OCI-LY3 (cell line): ENCODE measurements around the gene ARMC9.
"Not testable (repeated sequence)": the region's sequence is repeated elsewhere in the genome, so short reads cannot be mapped to it uniquely, and the experiment has no call there.

ENCODE experiments used
- H2AFZ ChIP-seq: fragments of 200-600, 300-600 bp; shearing (Covaris generic); 2 replicates; pipeline ENCODE4 v1.6.0; 2014; ENCODE audit warnings: antibody characterized with exemption, low read depth, low read length
- H3K27ac ChIP-seq: fragments of 200-600, 300-600 bp; sonication (generic); 2 replicates; pipeline ENCODE4 v1.5.1; 2014; ENCODE audit warnings: mild to moderate bottlenecking, low read length, moderate library complexity, mixed read lengths
- H3K27me3 ChIP-seq: fragments of 200-600, 300-600 bp; sonication (generic); 2 replicates; pipeline ENCODE4 v1.6.1; 2014; ENCODE audit warnings: low read depth, low read length, mixed read lengths
- H3K36me3 ChIP-seq: fragments of 200-600, 300-600 bp; sonication (generic); replicated peaks from 2 replicates; pipeline ENCODE3; 2014; ENCODE audit warnings: low read depth, low read length, mixed read lengths
- H3K4me1 ChIP-seq: fragments of 300-600, 200-600 bp; sonication (generic); 2 replicates; pipeline ENCODE4 v1.6.1; 2014; ENCODE audit warnings: low read length, mixed read lengths
- H3K4me2 ChIP-seq: fragments of 200-600, 300-600 bp; sonication (generic); 2 replicates; pipeline ENCODE4 v1.6.1; 2014; ENCODE audit warnings: low read length, mixed read lengths
- H3K4me3 ChIP-seq: fragments of 300-600, 200-600 bp; sonication (generic); 2 replicates; pipeline ENCODE4 v1.5.1; 2014; ENCODE audit warnings: antibody characterized with exemption, mild to moderate bottlenecking, low read length, moderate library complexity
- H3K79me2 ChIP-seq: fragments of 300-600, 200-600 bp; shearing (Covaris generic); 2 replicates; pipeline ENCODE4 v1.6.1; 2014; ENCODE audit warnings: mild to moderate bottlenecking, low read length, mixed read lengths
- H3K9ac ChIP-seq: fragments of 300-600, 200-600 bp; shearing (Covaris generic); 2 replicates; pipeline ENCODE4 v1.6.0; 2014; ENCODE audit warnings: mild to moderate bottlenecking, low read length, moderate library complexity
- H3K9me3 ChIP-seq: fragments of 200-600, 300-600 bp; shearing (Covaris generic); 2 replicates; pipeline ENCODE4 v1.6.1; 2014; ENCODE audit warnings: low read length, mixed read lengths; ENCODE audit not compliant: insufficient read depth
- H4K20me1 ChIP-seq: fragments of 200-600, 300-600 bp; sonication (generic); 2 replicates; pipeline ENCODE4 v1.6.1; 2016; ENCODE audit warnings: low read length, mixed read lengths; ENCODE audit not compliant: insufficient read depth
- EZH2phosphoT487 ChIP-seq: fragments of 200-600 bp; shearing (Covaris generic); IDR thresholded peaks from 2 replicates; pipeline ENCODE4 v1.6.1; 2018; ENCODE audit warnings: antibody characterized with exemption, mixed run types, low read depth
- TF ChIP-seq, protein P1 (sequence below): fragments of 200-600, 300-600 bp; sonication (generic); IDR thresholded peaks from 2 replicates; pipeline ENCODE4 v1.5.1; 2014; ENCODE audit warnings: antibody characterized with exemption, low read length, low read depth

ARMC9 gene

GRCh38 chr2:231405601-231406367 is 207.4 kb downstream of the ARMC9 start:
- H3K79me2 ChIP-seq, H3K9ac ChIP-seq, H3K27me3 ChIP-seq, H3K9me3 ChIP-seq, H3K27ac ChIP-seq, H4K20me1 ChIP-seq, H3K36me3 ChIP-seq: not testable (repeated sequence)
- Histone ChIP-seq H2AFZ (peak overlapping the region; percentile 39; the same call in 1 of the 2 replicates), H3K4me1 (peaks cover 12% of the 10 kb centered on the region), H3K4me3 (peak overlapping the region; percentile 63), H3K4me2 (peak overlapping the region; percentile 56)
- TF ChIP-seq, protein P1, sequence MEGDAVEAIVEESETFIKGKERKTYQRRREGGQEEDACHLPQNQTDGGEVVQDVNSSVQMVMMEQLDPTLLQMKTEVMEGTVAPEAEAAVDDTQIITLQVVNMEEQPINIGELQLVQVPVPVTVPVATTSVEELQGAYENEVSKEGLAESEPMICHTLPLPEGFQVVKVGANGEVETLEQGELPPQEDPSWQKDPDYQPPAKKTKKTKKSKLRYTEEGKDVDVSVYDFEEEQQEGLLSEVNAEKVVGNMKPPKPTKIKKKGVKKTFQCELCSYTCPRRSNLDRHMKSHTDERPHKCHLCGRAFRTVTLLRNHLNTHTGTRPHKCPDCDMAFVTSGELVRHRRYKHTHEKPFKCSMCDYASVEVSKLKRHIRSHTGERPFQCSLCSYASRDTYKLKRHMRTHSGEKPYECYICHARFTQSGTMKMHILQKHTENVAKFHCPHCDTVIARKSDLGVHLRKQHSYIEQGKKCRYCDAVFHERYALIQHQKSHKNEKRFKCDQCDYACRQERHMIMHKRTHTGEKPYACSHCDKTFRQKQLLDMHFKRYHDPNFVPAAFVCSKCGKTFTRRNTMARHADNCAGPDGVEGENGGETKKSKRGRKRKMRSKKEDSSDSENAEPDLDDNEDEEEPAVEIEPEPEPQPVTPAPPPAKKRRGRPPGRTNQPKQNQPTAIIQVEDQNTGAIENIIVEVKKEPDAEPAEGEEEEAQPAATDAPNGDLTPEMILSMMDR: peak; percentile 27; the same call in 1 of the 2 replicates

GRCh38 chr2:231407686-231408085 is 209.3 kb downstream of the ARMC9 start:
- H3K36me3 ChIP-seq, H3K9ac ChIP-seq, H3K9me3 ChIP-seq, H3K79me2 ChIP-seq, H2AFZ ChIP-seq, H3K27ac ChIP-seq, H3K4me3 ChIP-seq, H4K20me1 ChIP-seq, H3K27me3 ChIP-seq, H3K4me2 ChIP-seq: not testable (repeated sequence)
- peaks cover 15% of the 10 kb centered on the region for H3K4me1 ChIP-seq

DNA sequence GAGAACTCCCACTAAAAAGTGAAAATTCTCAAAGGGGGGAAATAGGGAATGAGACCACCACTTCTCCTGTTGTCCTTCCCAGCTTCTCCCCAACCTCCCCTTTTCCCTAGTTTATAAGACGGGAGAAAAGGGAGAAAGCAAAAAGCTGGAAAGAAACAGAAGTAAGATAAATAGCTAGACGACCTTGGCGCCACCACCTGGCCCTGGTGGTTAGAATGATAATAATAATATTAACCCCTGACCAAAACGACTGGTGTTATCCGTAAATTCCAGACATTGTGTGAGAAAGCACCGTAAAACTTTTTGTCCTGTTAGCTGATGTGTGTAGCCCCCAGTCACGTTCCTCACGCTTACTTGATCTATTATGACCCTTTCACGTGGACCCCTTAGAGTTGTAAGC is 209.9 kb downstream of the ARMC9 start:
- H3K4me2 ChIP-seq, H3K9me3 ChIP-seq, H3K9ac ChIP-seq, H3K79me2 ChIP-seq, H3K36me3 ChIP-seq, H3K27me3 ChIP-seq, H3K27ac ChIP-seq, H2AFZ ChIP-seq, H3K4me3 ChIP-seq, H4K20me1 ChIP-seq: not testable (repeated sequence)
- H3K4me1 ChIP-seq: peaks cover 20% of the 10 kb centered on the region

- Histone ChIP-seq H3K9ac (no peak overlapping the region), H3K4me2 (no peak overlapping the region), H3K79me2 (no peaks in the 10 kb centered on the region), H3K4me3 (no peak overlapping the region), H3K27ac (no peak overlapping the region), H3K4me1 (peaks cover 22% of the 10 kb centered on the region), H3K9me3 (no peaks in the 10 kb centered on the region), H3K36me3 (no peaks in the 10 kb centered on the region), H3K27me3 (peaks cover 5% of the 10 kb centered on the region; the same call in 1 of the 2 replicates), H2AFZ (no peak overlapping the region), H4K20me1 (no peaks in the 10 kb centered on the region)
- TF ChIP-seq, protein P1: no peak
- no peak for TF ChIP-seq EZH2phosphoT487
Measured at GRCh38 chr2:231409776-231410175, 211.3 kb downstream of the ARMC9 start.

DNA sequence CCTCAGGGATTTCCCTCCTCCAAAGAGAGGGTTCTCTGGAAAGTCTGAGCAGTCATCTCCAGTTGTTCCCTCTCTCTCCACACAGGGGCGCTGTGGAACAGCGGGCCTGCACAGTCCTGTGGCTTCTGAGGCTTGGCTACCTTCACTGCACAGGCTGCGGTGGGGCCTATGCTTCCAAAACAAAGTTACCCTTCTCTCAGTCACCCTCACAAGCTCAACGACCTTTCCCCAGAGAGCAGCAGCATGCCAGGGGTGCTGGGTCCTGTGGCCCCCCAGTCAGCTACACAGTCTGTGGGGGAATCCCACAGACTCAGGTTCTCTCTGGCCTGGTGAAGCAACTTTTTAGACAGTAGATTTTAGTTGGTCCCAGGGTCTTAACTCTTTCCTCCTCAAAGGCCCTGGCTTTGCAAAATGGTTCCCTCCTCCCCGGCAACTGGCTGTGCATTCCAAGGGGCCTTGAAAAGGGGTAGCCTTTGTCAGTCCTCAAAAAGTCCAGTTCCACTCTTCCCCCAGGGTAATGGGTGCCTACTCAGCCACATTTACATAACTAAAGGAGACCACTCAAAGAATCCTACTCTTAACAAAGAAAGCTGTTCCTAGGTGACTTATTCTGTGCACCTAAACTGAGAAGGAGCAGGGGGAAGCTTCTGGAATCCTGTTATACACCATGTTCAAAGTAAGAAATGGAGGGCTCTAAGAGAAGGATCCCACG is 212.0 kb downstream of the ARMC9 start:
- H3K4me3 ChIP-seq: no peak overlapping the region
- H3K9ac ChIP-seq: no peak overlapping the region
- no peak overlapping the region for H3K27ac ChIP-seq
- no peak for TF ChIP-seq EZH2phosphoT487
- TF ChIP-seq, protein P1: peak; percentile 24; the same call in 1 of the 2 replicates
- H3K36me3 ChIP-seq: no peaks in the 10 kb centered on the region
- peaks cover 16% of the 10 kb centered on the region for H3K4me1 ChIP-seq
- H3K9me3 ChIP-seq: no peaks in the 10 kb centered on the region
- H3K4me2 ChIP-seq: no peak overlapping the region
- no peak overlapping the region for H2AFZ ChIP-seq
- no peaks in the 10 kb centered on the region for H3K79me2 ChIP-seq
- H4K20me1 ChIP-seq: no peaks in the 10 kb centered on the region
- H3K27me3 ChIP-seq: peaks cover 5% of the 10 kb centered on the region; the same call in 1 of the 2 replicates
